Measurements from ENCODE around the gene FBXO40.

FBXO40 gene

GRCh38 chr3:121637922-121638321 lies 44.7 kb downstream of the FBXO40 start:
- H3K36me3 ChIP-seq (ENCODE audit: insufficient read depth, low read length) = peaks cover 91% of the 10 kb centered on the region
- H4K20me1 ChIP-seq (ENCODE audit: insufficient read depth, low read length) = no peaks in the 10 kb centered on the region
- TF ChIP-seq EZH2 (IDR thresholded peaks at IDR 0.05; ENCODE audit: borderline replicate concordance, low read length) (no peak), CTCF (IDR thresholded peaks at IDR 0.05; ENCODE audit: low read length) (no peak)
- H3K4me2 ChIP-seq (ENCODE audit: low read length) = no peak overlapping the region
- no peak overlapping the region for H3K9ac ChIP-seq (ENCODE audit: low read length)
- H3K79me2 ChIP-seq (ENCODE audit: insufficient read depth, low read length) = no peaks in the 10 kb centered on the region
- H3F3A ChIP-seq (ENCODE audit: insufficient read depth, low read length) = no peaks in the 10 kb centered on the region
- H3K27me3 ChIP-seq (ENCODE audit: insufficient read depth, low read length) = no peaks in the 10 kb centered on the region
- H3K9me2 ChIP-seq (ENCODE audit: low read depth, low read length) = no peaks in the 10 kb centered on the region
- no peak overlapping the region for H3K4me3 ChIP-seq (ENCODE audit: low read depth, low read length, poor library complexity, severe bottlenecking)
- H2AFZ ChIP-seq (ENCODE audit: low read length) = no peak overlapping the region
- no peak overlapping the region for H3K27ac ChIP-seq (ENCODE audit: low read depth, low read length, poor library complexity, severe bottlenecking)
- no peaks in the 10 kb centered on the region for H3K4me1 ChIP-seq (ENCODE audit: insufficient read depth, low read length, severe bottlenecking)
- no peaks in the 10 kb centered on the region for H3K9me3 ChIP-seq (ENCODE audit: low read length)

GRCh38 chr3:121641127-121641526 lies 47.9 kb downstream of the FBXO40 start:
- Histone ChIP-seq H2AFZ (ENCODE audit: low read length) (no peak overlapping the region), H3K9me2 (ENCODE audit: low read depth, low read length) (no peaks in the 10 kb centered on the region), H3K4me1 (ENCODE audit: insufficient read depth, low read length, severe bottlenecking) (no peaks in the 10 kb centered on the region), H4K20me1 (ENCODE audit: insufficient read depth, low read length) (no peaks in the 10 kb centered on the region), H3K4me2 (ENCODE audit: low read length) (no peak overlapping the region), H3K9ac (ENCODE audit: low read length) (no peak overlapping the region), H3K9me3 (ENCODE audit: low read length) (no peaks in the 10 kb centered on the region), H3F3A (ENCODE audit: insufficient read depth, low read length) (no peaks in the 10 kb centered on the region), H3K27ac (ENCODE audit: low read depth, low read length, poor library complexity, severe bottlenecking) (no peak overlapping the region), H3K36me3 (ENCODE audit: insufficient read depth, low read length) (peaks cover 88% of the 10 kb centered on the region), H3K4me3 (ENCODE audit: low read depth, low read length, poor library complexity, severe bottlenecking) (no peak overlapping the region), H3K27me3 (ENCODE audit: insufficient read depth, low read length) (no peaks in the 10 kb centered on the region), H3K79me2 (ENCODE audit: insufficient read depth, low read length) (no peaks in the 10 kb centered on the region)
- no peak for TF ChIP-seq CTCF (IDR thresholded peaks at IDR 0.05; ENCODE audit: low read length)
- no peak for TF ChIP-seq EZH2 (IDR thresholded peaks at IDR 0.05; ENCODE audit: borderline replicate concordance, low read length)

DNA sequence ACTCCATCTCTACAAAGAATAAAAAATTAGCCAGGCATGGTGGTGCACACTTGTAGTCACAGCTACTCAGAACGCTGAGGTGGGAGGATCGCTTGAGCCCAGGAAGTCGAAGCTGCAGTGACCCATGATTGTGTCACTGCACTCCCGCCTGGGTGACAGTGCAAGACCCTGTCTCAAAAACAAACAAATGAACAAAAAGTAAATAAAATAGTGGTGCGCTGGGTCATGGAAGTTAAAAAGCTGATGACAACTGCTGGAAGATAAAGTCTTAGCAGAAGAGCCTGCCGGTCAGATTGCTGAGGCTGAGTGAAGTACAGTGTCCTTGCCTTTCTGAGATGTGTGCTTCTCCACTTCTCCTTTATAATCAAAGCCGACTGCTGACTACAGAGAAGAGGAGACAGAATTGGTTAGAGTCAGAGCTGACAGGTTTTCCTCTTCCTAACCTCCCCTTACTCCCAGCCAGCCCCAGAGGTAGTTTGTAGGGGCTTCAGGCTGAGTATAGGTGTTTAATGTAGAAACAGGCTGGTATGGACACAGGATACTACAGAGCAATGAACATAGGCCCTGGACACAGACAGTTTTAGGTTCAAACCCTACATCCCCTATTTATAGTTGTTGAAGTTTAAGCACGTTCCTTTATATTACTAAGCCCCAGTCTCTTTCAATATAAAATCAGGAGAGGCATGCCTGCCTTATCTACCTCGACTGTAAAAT lies 49.6 kb downstream of the FBXO40 start:
- no peak overlapping the region for H3K27ac ChIP-seq (ENCODE audit: low read depth, low read length, poor library complexity, severe bottlenecking)
- no peaks in the 10 kb centered on the region for H3K79me2 ChIP-seq (ENCODE audit: insufficient read depth, low read length)
- H3K27me3 ChIP-seq (ENCODE audit: insufficient read depth, low read length) = no peaks in the 10 kb centered on the region
- no peaks in the 10 kb centered on the region for H4K20me1 ChIP-seq (ENCODE audit: insufficient read depth, low read length)
- TF ChIP-seq CTCF (IDR thresholded peaks at IDR 0.05; ENCODE audit: low read length) (no peak), EZH2 (IDR thresholded peaks at IDR 0.05; ENCODE audit: borderline replicate concordance, low read length) (no peak)
- H2AFZ ChIP-seq (ENCODE audit: low read length) = no peak overlapping the region
- H3K4me3 ChIP-seq (ENCODE audit: low read depth, low read length, poor library complexity, severe bottlenecking) = no peak overlapping the region
- no peak overlapping the region for H3K9ac ChIP-seq (ENCODE audit: low read length)
- peaks cover 78% of the 10 kb centered on the region for H3K36me3 ChIP-seq (ENCODE audit: insufficient read depth, low read length)
- no peaks in the 10 kb centered on the region for H3K4me1 ChIP-seq (ENCODE audit: insufficient read depth, low read length, severe bottlenecking)
- H3K4me2 ChIP-seq (ENCODE audit: low read length) = no peak overlapping the region
- no peaks in the 10 kb centered on the region for H3F3A ChIP-seq (ENCODE audit: insufficient read depth, low read length)
- H3K9me2 ChIP-seq (ENCODE audit: low read depth, low read length) = no peaks in the 10 kb centered on the region
- no peaks in the 10 kb centered on the region for H3K9me3 ChIP-seq (ENCODE audit: low read length)

Data from OCI-LY1 (cell line).